COLO668 (cell line): ENCODE results near the gene CLDN5.

Experiments
- DNase-seq: peaks from one replicate; lab custom pipeline; 2025; ENCODE audit not compliant: unreplicated experiment; lab: John Stamatoyannopoulos, UW

Gene CLDN5

DNA sequence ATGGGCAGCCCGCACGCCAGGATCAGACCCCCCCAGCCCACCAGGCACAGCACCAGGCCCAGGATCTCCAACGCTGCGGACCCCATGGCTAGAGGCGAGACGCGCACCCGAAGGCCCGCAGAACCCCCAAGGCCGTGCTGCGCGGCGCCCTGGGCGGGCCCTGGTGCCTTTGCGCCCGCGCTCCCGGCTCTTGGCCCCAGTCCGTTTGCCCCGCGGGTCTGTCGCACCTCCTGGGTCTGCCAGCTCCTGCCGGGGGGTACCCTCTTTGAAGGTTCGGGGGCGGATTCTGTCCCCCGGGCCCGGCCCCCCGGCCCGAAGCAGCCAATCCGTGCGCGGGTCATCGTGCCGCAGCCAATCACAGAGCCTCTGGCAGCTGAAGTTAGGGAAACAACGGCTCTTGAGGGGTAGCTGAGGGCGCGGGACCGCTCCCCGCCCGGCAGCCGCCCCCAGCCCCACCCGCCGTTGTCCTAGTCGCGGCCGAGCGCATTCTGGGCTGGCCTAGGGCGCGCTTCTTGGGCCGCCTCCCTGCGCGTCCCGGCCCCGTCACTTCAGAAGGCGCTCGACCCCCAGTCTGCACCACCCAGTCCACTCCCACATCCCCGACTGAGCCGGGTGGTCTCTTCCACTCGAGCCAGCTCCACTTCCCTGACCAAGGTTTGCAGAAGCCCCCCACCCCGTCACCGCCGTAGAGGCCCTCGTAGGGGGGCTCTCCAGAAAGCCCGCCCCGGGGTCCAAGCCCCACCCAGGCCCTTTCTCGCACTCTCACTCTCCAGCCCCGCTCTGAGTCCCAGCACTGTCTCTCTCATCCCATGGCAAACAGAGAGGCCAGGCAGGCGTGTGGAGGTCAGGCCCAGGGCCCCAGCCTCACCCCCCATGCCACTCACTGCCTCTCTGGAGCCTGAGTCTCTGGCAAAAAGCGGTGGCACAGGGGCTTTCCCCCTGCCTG, at the start of gene CLDN5:
Gene CLDN5, minus strand, starts transcription at position 241 of the 946 bp plus-strand sequence. Its CDS starts 155 bp downstream, at position 86.
- DNase-seq, result peak; percentile 19

- DNase-seq, result no peak
Measured at GRCh38 chr22:19571995-19572394, 47.8 kb upstream of the CLDN5 start.

DNA sequence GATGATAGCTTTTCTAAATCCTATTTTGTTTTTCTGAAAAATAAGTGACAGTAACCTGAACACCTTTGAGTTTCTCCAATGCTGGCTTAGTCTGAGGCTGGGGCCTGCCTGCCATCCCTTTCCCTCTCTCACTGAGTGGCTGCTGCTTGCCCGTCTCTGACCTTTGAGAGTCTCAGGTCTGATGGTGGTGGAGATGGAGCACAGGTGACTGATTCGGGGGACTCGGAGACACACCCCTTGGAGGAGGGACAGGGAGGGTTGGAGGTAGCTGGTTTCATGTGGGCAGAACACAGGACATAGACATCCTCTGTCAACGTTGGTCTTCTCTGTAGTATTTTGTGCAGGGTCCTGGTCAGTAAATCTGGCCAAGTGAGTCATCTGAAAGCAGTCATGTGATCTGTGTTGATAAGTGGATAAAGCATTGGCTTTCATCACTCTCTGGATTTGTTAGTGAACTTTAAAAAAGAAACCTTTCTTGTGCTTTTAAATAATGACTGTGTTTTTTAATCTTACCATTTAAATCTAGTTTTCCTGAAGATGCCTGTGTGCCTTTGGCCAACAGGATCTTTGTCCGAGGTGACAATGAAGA, 47.1 kb upstream of the CLDN5 start:
- DNase-seq, result no peak

DNA sequence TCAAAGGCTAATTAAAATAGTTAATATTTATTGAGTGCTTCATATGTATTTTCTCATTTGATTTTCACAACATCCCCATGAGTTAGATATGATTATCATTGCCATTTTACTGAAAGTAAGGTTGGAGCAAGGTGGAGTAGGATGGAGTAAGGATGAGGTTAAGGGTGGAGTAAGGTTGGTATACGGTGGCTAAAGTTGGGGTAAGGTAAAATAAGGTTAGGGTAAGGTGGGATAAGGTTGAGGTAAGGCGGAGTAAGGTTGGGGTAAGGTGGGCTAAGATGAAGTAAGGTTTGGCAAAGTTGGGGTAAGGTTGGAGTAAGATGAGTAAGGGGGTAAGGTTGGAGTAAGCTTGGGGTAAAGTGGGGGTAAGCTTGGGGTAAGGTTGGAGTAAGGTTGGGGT, 45.8 kb upstream of the CLDN5 start:
- DNase-seq, result no peak

GRCh38 chr22:19569276-19569640, 45.0 kb upstream of the CLDN5 start:
- no peak for DNase-seq

GRCh38 chr22:19568337-19569275, 44.4 kb upstream of the CLDN5 start:
- no peak for DNase-seq

DNA sequence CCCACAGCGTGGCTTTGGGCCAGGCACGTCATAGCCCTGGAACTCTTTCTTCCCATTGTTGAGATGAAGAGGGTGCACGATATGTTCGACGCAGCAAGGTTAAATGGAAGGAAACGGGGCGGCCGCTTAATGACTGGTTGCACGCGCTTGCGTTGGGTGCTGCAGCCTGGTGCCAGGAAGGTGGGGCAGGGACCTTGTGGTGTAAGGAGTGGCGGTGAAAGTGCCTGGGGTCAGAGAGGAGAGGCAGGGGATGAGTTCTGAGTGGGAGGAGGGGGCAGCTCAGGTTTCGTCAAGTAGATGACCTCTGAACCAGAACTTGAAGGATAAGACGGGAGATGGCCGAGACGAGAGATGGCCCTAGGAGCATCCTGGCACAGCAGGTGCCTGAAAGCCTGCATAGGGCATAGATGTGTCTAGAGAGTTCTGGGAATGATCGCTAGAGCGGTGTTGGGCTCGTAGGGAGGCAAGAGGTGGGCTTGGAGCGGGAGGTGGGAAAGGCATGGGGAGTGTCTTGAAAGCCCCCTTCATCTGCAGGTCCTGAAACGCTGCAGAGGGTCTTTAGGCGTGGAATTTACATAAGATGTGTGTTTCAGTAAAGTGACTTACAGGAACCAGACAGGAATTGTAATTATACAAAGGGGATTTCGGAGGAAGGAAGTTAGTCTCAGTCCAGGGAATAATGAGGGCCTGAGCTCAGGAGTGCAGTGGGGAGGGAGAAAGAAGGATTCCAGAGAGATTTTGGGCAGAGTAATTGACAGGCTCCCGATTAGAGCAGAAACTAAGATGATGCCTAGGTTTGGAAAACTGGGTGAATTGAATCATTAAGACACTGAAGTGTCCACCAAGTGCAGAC, 43.2 kb upstream of the CLDN5 start:
- no peak for DNase-seq

- no peak for DNase-seq
Measured at GRCh38 chr22:19566279-19567156, 42.3 kb upstream of the CLDN5 start.

DNA sequence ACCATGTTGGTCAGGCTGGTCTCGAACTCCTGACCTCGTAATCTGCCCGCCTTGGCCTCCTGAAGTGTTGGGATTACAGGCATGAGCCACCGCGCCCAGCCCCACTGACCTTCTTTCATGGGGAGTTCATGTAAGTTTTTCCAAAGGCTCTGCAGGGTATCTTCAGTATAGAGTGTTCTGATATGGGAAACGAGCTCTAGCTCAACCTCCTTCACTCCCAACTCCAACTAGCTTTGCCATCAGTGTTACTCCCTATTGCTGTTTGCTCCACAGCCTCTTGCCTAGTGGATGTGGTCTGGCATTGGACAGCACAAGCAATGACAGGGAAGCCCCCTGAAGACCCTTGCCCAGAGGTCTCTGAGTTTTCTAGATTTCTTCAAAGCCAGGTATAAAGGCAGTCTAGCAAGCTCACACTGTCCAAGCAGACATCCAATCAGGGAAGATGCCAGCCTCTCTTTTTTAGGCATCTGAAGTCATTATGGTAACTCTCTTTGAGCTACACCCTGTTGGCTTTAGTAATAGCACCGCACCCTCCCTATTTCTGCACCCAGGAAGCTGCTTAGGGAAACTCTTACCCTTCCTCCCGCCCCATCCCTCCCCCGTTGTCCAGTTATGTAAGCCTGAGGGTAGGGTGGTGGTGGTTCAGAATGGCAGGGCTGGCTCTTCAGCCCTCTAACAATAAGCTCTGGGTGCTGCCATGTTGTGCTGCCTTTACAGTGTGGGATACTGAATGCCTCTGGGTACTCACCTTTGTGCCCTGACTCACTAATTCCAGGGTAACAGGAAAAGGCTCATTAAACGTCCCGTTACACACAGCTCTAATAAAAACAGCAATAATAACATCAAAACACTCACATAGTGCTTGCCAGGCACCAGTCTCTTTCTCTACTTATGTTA, 41.4 kb upstream of the CLDN5 start:
- no peak for DNase-seq

DNA sequence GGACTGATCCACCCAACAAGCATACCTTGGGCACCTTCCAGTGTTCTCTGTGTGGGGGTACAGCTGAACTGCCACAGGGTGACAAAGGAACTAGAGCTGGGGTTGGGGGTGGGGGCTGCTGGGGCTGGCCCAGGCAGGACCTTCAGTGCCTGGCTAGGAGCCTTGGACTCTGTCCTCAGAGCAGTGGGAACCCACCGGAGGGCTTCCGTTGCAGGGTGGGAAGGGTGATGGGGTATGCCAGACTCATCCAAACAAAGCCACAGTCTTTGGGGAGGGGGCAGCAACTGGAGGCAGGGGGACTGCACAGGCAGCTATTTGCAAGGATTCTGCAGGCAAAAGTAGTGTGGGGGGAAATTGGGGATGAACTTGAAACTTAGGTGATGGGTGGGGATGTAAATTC, 35.7 kb upstream of the CLDN5 start:
- no peak for DNase-seq

- DNase-seq, result no peak
Measured at GRCh38 chr22:19559324-19559811, 35.2 kb upstream of the CLDN5 start.

DNA sequence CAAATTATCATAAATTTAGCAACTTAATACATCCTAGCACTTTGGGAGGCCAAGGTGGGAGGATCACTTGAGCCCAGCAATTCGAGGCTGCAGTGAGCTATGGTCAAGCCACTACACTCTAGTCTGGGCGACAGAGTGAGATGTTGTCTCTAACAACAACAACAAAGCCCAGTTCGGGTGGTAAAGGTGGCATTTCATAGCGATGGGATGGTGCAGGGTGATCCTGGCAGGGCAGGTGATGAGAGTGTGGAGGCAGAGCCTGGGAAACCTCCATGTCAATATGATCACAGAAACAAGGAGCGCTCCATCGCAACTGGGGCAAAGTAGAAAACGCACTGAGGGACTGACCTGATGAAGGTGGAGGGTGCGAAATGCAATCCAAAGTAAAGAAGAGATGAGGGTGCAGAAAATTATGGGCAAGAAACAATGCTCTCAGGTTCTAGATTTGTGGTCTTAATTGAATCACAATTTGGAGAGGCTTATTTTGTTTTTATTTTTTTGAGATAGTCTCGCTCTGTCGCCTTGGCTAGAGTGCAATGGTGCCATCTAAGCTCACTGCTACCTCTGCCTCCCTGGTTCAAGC, 32.8 kb upstream of the CLDN5 start:
- DNase-seq, result no peak

GRCh38 chr22:19555651-19556050, 31.4 kb upstream of the CLDN5 start:
- no peak for DNase-seq

- DNase-seq, result no peak
Measured at GRCh38 chr22:19554834-19555404, 30.7 kb upstream of the CLDN5 start.

- no peak for DNase-seq
Measured at GRCh38 chr22:19553201-19553600, 29.0 kb upstream of the CLDN5 start.

- no peak for DNase-seq
Measured at GRCh38 chr22:19550382-19550781, 26.2 kb upstream of the CLDN5 start.

GRCh38 chr22:19549428-19549827, 25.2 kb upstream of the CLDN5 start:
- DNase-seq, result no peak

GRCh38 chr22:19548964-19549363, 24.8 kb upstream of the CLDN5 start:
- DNase-seq, result no peak
